ENCODE data around the gene SLC36A3.

DNA sequence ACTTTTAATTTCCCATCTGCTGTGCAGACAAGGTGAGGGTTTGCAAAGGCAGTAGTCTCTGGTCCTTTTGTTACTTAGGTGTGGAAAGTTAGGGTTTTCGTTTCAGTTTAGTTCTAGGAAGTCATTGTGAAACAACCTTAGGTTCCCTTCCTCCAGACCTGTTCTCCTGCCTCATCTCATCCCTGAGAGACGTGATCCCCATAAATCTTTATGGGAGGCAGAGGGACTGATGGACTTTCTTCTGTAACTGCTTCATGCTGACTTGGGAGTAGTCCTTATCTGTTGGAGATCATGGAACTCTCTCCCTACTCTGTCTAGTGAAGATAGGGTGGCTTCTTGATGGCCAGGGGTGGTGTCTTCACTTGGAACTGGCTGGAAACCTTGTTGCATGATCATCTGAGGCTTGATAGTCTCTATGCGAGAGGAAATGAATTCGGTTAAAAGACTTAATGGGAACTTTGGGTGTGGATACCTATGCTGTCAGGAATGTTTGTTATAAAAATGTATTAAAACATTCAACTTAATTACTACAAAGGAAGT is 57.8 kb downstream of the SLC36A3 start:
- no peak for TF ChIP-seq POLR2AphosphoS5 (IDR thresholded peaks at IDR 0.05; ENCODE audit: low read depth)
- TF ChIP-seq, protein P1, sequence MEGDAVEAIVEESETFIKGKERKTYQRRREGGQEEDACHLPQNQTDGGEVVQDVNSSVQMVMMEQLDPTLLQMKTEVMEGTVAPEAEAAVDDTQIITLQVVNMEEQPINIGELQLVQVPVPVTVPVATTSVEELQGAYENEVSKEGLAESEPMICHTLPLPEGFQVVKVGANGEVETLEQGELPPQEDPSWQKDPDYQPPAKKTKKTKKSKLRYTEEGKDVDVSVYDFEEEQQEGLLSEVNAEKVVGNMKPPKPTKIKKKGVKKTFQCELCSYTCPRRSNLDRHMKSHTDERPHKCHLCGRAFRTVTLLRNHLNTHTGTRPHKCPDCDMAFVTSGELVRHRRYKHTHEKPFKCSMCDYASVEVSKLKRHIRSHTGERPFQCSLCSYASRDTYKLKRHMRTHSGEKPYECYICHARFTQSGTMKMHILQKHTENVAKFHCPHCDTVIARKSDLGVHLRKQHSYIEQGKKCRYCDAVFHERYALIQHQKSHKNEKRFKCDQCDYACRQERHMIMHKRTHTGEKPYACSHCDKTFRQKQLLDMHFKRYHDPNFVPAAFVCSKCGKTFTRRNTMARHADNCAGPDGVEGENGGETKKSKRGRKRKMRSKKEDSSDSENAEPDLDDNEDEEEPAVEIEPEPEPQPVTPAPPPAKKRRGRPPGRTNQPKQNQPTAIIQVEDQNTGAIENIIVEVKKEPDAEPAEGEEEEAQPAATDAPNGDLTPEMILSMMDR (IDR thresholded peaks at IDR 0.05; ENCODE audit: insufficient read depth, low read length) = no peak
- no peak for TF ChIP-seq GABPA (IDR thresholded peaks at IDR 0.05; ENCODE audit: low read depth)
- TF ChIP-seq, protein P2, sequence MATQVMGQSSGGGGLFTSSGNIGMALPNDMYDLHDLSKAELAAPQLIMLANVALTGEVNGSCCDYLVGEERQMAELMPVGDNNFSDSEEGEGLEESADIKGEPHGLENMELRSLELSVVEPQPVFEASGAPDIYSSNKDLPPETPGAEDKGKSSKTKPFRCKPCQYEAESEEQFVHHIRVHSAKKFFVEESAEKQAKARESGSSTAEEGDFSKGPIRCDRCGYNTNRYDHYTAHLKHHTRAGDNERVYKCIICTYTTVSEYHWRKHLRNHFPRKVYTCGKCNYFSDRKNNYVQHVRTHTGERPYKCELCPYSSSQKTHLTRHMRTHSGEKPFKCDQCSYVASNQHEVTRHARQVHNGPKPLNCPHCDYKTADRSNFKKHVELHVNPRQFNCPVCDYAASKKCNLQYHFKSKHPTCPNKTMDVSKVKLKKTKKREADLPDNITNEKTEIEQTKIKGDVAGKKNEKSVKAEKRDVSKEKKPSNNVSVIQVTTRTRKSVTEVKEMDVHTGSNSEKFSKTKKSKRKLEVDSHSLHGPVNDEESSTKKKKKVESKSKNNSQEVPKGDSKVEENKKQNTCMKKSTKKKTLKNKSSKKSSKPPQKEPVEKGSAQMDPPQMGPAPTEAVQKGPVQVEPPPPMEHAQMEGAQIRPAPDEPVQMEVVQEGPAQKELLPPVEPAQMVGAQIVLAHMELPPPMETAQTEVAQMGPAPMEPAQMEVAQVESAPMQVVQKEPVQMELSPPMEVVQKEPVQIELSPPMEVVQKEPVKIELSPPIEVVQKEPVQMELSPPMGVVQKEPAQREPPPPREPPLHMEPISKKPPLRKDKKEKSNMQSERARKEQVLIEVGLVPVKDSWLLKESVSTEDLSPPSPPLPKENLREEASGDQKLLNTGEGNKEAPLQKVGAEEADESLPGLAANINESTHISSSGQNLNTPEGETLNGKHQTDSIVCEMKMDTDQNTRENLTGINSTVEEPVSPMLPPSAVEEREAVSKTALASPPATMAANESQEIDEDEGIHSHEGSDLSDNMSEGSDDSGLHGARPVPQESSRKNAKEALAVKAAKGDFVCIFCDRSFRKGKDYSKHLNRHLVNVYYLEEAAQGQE (IDR thresholded peaks at IDR 0.05; ENCODE audit: insufficient replicate concordance, low read depth) = no peak

Data from HL-60 (cell line).